MG63 (cell line): ENCODE data around the gene PARP16. TPM values are rescaled to one million over a fixed set of nuclear protein-coding genes. Genes with fewer than 3 reads are reported as not detected.
A peak's percentile ranks its signal among the peaks of the same experiment; 100 is the strongest.

ENCODE experiments used
- DNase-seq: peaks from one replicate; pipeline ENCODE4 v3.0.0-alpha.2; 2020
- H3K27me3 ChIP-seq: fragments of 250-450 bp; sonication (Bioruptor Pico); 2 replicates; pipeline ENCODE4 v1.5.1; 2020; ENCODE audit warnings: mild to moderate bottlenecking, moderate library complexity
- H3K36me3 ChIP-seq: fragments of 250-450 bp; sonication (Bioruptor Pico); 2 replicates; pipeline ENCODE4 v1.5.1; 2020; ENCODE audit warnings: mild to moderate bottlenecking, moderate library complexity
- H3K4me3 ChIP-seq: fragments of 250-450 bp; sonication (Bioruptor Pico); 2 replicates; pipeline ENCODE4 v1.5.1; 2020; ENCODE audit warnings: mild to moderate bottlenecking, moderate library complexity
- H3K9me3 ChIP-seq: fragments of 250-450 bp; sonication (Bioruptor Pico); 2 replicates; pipeline ENCODE4 v1.5.1; 2020; ENCODE audit warnings: mild to moderate bottlenecking, moderate library complexity
- total RNA-seq: library from RNA; depleted of rRNA; stranded (reverse); fragments of >200 nt; shearing (Covaris generic); gene quantifications from 2 replicates; pipeline ENCODE4 v1.2.3, GENCODE V29; 2014; ENCODE audit warnings: low replicate concordance

PARP16 gene
- total RNA-seq, 1 experiment from 2014 or later: 6.3 TPM

DNA sequence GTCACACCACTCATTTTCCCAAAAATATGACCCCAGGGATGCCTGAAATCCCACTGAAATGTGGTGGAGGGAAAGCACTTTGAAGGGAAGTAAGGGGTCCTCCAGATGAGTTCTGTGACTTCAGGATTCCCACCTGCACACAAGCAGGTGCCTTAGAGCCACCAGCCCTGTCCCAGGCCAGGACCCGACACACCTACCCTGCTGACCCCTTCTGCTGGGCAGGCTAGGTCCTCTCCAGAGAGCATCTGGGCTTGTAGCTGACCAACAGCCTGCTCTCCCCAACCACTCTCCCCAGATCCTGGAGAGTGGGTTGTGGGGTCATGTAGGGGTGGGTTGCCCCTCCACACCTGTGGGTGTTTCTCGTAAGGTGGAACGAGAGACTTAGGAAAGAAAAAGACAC, 60.5 kb downstream of the PARP16 start:
- Histone ChIP-seq H3K4me3 (no peak overlapping the region), H3K9me3 (no peaks in the 10 kb centered on the region), H3K36me3 (no peaks in the 10 kb centered on the region), H3K27me3 (no peaks in the 10 kb centered on the region)
- DNase-seq: no peak

DNA sequence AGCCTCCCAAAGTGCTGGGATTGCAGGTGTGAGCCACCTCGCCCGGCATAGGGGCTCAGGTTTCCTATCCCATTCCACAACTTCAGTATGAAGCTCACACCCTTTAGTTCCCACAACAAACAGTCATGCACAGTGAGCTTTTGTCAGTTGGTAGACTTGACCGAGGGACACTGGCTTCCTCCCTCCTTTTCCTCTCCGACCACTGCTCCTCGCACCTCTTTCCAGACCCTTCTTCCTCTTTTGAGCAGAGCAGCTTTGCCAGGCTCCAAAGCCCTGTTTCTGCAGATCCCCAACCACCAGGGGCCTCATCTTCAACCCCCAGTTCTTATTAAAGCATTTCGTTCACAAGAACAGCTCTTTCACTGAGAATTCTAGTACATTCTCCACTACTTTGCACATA, 62.7 kb downstream of the PARP16 start:
- Histone ChIP-seq H3K27me3 (no peaks in the 10 kb centered on the region), H3K36me3 (no peaks in the 10 kb centered on the region), H3K4me3 (no peak overlapping the region), H3K9me3 (no peaks in the 10 kb centered on the region)
- no peak for DNase-seq

DNA sequence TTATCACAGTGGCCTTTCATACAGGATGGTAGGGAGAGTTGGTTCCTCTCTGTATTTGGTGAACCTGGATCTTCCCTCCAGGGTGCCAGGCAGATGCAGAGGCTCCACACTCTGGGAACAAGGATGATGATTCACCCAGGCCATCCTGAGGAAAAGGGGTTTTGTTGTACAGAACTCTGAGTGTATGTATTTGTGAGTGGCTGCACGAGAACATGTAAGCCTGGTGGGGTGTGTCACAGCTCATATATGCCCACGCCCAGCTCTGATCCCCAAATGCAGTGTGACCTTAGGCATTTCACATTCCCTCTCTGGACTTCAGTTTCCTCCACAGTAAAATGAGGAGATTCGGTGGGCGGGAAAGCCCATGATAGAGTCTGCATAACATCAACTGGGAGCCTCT, 63.8 kb downstream of the PARP16 start:
- Histone ChIP-seq H3K9me3 (no peaks in the 10 kb centered on the region), H3K4me3 (no peak overlapping the region), H3K27me3 (no peaks in the 10 kb centered on the region), H3K36me3 (no peaks in the 10 kb centered on the region)
- DNase-seq: no peak

DNA sequence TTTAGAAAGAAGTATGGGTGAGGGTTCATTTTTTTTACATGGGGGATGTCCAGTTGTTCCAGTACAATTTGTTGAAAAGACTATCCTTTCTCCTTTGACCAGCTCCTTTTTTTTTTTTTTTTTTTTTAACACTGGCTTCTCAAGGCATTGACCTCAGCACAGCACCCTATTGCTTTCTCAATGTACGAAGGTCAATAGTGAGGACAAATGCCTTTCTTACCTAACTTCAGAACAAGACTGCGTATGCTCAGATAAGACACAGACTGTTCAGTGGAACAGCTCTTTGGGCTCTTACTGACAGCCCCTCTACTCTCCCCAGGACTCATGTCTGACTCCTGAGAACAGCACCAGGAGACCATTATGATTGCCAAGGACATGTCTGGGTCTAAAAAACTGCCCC, 65.0 kb downstream of the PARP16 start:
- no peaks in the 10 kb centered on the region for H3K36me3 ChIP-seq
- no peaks in the 10 kb centered on the region for H3K27me3 ChIP-seq
- H3K4me3 ChIP-seq: no peak overlapping the region
- no peak for DNase-seq
- H3K9me3 ChIP-seq: no peaks in the 10 kb centered on the region

DNA sequence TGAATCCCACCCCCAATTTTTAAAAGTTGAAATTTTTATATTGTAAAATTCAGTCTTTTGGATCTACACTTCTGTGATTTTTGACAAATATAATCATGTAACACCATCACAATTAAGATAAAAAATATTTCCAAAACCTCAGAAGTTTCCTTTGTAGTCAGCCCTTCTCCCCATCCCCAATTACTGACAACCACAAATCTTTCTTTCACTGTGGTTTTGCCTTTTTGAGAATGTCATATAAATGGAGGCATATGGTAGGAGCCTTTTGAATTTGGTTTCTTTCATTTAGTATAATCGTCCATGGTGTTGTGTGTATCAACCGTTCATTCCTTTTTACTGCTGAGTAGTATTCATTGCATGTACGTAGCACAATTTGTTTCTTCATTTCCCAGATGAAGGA, 67.5 kb downstream of the PARP16 start:
- Histone ChIP-seq H3K27me3 (no peaks in the 10 kb centered on the region), H3K9me3 (no peaks in the 10 kb centered on the region), H3K4me3 (no peak overlapping the region), H3K36me3 (no peaks in the 10 kb centered on the region)
- DNase-seq: no peak

DNA sequence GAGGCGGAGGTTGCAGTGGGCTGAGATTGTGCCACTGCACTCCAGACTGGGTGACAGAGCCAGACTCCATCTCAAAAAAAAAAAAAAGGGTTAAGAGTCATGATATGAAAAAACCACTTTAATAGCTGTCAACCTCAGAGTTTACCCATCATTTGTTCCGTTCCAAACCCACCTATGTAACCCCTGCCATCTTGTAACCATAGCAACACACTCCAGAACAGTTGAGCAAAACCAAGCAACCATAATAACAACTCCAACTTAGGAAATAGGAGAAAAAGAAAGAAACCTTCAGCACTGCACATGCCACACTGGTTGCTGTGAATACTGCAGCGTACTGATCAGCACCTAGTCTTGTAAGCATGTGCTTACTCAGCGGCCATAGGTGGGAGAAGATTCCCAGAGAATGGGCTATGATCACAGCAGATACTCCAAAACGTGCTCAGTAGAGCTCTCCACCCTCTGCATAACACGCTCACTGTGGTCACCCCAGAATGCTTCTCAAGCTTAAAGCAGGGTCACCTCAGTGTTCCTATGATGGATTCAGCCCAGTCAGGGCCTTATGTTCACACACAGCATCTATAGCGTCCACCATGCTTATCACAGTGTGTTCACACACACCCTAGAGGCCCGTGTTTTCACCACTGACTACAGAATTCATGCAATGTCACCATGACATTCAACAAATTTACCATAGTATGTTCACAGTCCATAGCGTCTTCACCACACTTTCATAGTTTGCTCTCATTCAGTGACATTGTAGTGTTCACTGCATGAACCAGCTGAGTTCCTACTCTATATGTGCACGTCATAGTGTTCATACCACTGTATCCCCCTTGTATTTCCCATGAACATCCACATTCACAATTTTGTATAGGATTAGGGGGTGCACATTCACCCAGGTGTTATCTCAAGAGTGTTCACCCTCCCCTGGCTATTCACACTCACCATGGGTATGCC, 68.9 kb downstream of the PARP16 start:
- no peaks in the 10 kb centered on the region for H3K36me3 ChIP-seq
- no peaks in the 10 kb centered on the region for H3K27me3 ChIP-seq
- no peak for DNase-seq
- no peak overlapping the region for H3K4me3 ChIP-seq
- no peaks in the 10 kb centered on the region for H3K9me3 ChIP-seq

DNA sequence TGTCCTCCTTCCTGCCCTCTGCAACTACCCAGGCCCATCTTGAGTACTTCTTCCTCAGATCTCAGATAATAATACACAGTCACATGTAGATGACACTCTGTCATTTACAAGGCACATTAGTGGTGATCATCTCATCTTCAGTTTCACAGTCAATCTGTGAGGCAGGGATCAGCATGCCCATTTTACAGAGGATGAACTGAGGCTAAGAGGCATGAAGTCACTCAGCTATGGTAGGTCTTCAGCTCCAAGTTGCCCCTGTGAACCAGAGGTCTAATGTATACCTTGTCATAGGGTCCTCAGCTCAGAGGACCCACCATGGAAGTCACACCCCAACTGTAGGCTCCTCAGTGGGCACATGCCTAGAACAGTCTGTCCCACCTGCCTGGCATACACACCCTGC, 71.2 kb downstream of the PARP16 start:
- no peak overlapping the region for H3K4me3 ChIP-seq
- no peaks in the 10 kb centered on the region for H3K36me3 ChIP-seq
- no peak for DNase-seq
- H3K9me3 ChIP-seq: no peaks in the 10 kb centered on the region
- no peaks in the 10 kb centered on the region for H3K27me3 ChIP-seq

DNA sequence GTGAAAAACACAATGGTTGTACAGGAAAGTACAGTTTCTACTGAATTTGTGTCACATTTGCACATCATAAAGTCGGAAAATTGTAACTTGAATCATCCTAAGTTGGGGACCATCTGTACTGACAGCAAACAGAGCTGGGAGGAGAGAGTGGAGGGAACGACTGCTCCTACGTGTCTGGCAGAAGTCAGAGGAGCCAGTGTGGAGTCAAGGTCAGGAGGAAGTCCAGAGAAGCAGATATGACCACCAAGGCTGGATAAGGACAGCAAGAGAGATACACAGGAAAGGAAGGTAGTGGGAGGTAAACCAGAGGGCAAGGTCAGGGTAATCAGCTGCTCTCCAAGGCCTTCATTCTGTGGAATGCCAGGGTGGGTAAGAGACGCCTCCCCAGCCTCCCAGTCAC, 72.7 kb downstream of the PARP16 start:
- no peaks in the 10 kb centered on the region for H3K9me3 ChIP-seq
- H3K4me3 ChIP-seq: no peak overlapping the region
- no peaks in the 10 kb centered on the region for H3K36me3 ChIP-seq
- DNase-seq: no peak
- H3K27me3 ChIP-seq: no peaks in the 10 kb centered on the region

DNA sequence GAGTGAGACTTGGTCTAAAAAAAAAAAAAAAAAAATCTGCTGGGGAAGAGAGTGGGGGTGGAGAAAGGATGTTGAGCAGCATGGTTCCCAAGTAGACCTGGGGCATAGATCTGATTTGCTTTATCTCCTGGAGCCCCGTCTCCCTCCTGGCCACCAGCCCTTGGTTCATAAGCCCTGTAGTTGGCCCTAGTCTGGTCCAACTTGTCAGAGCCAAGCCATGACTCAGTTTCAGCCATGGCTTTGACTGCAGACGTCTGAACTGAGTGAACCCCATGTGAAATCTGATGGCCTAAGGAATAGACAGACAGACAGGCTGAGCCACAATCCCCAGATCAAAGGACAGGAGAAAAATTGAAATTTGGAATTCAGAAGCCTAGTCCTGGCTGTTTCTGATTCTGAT, 73.4 kb downstream of the PARP16 start:
- Histone ChIP-seq H3K27me3 (no peaks in the 10 kb centered on the region), H3K36me3 (no peaks in the 10 kb centered on the region), H3K4me3 (no peak overlapping the region), H3K9me3 (no peaks in the 10 kb centered on the region)
- DNase-seq: peak; percentile 50

DNA sequence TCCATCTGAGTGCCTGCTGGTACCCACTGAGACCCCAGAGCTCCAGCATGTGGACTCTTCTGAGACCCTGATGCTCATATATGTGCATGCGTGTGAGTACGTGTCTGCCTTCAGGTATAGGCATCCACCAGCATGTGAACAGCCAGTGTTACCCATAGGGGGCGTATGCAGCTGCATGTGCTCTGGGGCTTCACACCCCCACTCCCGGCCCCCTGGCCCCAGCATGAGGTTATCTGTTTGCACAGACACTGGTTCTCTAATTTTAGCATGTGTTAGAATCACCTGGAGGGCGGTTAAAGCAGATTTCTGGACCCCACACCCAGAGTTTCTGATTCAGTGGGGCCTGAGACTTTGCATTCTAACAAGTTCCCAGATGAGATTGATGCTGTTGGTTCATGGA, 74.6 kb downstream of the PARP16 start:
- H3K9me3 ChIP-seq: no peaks in the 10 kb centered on the region
- no peak overlapping the region for H3K4me3 ChIP-seq
- no peaks in the 10 kb centered on the region for H3K27me3 ChIP-seq
- no peaks in the 10 kb centered on the region for H3K36me3 ChIP-seq
- no peak for DNase-seq

DNA sequence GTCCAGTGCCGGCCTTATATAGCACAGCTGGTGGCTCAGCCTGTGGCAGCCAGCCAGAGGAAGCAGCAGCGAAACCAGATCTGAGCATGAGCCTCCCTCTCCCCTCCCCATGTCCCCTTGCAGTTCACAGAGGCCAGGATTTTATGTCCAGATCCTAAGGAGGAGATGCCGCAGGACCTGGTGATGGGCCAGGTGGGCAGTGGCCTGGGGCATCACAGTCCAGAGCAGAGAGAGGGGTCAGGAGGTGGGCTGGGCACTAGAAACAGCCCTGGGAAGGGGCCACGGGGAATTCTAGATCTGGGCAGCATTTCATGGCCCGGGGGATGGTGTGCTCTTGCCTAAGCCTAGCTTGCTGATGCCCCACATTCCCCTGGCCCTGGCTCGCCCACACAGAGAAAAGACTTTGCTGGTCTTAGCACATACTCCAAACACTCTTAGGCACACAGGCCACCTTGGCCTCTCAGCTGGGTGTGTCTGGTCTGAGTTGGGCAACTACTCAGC, 75.2 kb downstream of the PARP16 start:
- H3K9me3 ChIP-seq: no peaks in the 10 kb centered on the region
- DNase-seq: peak; percentile 31
- no peaks in the 10 kb centered on the region for H3K27me3 ChIP-seq
- no peaks in the 10 kb centered on the region for H3K36me3 ChIP-seq
- H3K4me3 ChIP-seq: no peak overlapping the region

DNA sequence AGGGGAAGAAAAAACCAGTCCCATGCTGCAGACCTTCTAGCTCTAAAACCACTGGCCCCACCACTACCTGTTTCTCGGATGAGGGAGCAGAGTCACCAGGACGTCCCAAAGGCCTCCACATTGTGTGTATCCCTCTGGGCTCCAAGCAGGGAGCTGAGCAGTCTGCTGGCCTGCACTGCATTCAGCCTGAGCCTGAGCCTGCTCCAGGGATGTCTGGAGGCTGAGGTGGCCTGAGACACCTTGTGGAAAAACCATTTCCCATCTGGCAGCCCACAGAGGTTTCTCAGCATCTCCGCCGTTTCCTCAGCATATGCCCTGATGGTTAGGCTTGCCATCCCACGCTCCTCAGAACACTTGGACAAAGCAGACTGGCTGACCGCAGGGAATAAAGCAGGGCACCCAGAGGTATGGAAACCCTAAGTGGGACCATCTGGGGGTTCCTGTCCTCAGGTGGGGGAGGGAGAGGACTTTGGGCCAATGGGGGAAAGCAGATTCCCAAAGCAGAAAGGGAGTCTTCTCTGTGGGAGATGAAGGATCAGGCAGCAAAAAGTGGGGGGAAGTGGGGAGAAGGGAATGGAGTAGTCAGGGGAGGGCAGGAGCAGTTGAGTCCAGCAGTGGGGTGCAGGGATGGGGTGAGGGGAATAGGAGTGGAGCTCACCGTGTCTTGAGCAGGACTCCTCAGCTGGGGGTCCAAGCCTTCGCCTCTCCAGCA, 75.8 kb downstream of the PARP16 start, which contains the start of gene CILP:
CILP (minus strand) TSS at position 704 of the 712 bp plus-strand sequence. CDS start 1,718 bp downstream, outside the sequence.
- Histone ChIP-seq H3K4me3 (no peak within 1 kb of the TSS), H3K36me3 (no peaks in the 10 kb centered on the region), H3K9me3 (no peaks in the 10 kb centered on the region), H3K27me3 (no peaks in the 10 kb centered on the region)
- DNase-seq: no peak

DNA sequence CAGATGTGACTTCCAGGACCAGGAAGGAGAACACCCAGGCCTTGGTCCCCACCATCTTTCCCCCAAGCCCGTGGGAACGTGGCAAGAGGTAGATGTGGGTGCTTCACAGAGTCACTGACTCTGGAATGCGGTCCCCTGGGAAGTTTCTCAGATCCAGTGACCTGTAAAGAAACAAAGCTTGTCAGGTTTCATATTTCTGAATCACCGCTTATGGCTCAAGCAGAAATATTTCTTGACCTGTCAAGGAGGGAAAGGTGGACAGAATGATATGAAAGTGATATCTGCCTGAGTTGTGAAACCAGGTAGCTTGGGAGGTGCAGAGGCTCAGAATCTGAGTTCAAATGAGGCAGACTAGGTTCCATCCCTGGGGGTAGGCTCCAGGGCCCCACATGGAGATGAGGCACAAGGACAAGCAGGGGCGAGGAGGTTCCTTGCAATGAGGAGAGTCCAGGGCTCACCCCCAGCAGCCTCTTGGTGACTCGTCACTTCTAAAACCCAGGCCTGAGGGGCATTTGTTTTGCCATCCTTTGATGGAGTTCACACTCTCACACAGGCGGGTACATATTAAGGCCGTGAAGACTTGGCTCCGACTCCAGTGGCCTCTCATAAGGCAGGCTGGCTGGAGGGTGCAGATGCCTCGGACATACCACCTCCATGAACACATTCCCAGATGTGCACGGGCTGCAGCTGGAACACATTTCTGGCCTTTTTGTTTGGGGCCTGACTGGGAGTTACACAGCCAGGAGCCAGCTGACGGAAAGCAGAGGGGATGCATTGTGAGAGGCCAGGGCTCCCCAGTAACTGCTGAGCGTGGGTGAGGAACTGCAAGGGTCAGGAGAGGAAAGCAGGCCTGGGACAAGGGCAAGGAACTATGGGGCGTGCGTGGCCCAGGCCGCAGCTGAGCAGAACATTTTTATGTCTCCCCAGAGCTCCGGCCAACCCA, 76.7 kb downstream of the PARP16 start:
- Histone ChIP-seq H3K4me3 (no peak overlapping the region), H3K9me3 (no peaks in the 10 kb centered on the region), H3K27me3 (no peaks in the 10 kb centered on the region), H3K36me3 (no peaks in the 10 kb centered on the region)
- no peak for DNase-seq

DNA sequence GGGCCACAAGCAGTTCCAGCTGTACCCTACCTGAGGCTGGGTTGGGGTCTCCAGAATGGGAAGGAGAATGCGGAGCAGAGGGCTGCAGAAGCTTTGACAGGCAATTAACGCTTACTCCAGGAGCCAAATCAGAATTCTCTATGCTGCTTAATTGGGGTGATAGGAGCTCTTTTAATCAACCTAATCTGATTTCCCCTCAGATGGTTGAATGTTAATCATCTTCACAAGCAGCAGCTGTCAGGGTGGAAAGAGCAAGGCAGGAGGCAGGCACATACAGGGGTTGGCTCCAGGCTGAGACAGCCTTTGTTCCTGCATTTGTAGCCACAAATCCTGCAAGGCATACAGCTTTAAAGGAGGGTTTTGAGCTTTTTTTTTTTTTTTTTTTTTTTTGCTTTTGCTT, 78.0 kb downstream of the PARP16 start:
- H3K4me3 ChIP-seq: no peak overlapping the region
- H3K27me3 ChIP-seq: no peaks in the 10 kb centered on the region
- H3K9me3 ChIP-seq: no peaks in the 10 kb centered on the region
- H3K36me3 ChIP-seq: no peaks in the 10 kb centered on the region
- DNase-seq: no peak
